ENCODE data around the gene S100A14.

- no peak for TF ChIP-seq CTCF (conservative IDR thresholded peaks at IDR 0.05; ENCODE audit: low read length)
- no peak for TF ChIP-seq EZH2phosphoT487 (IDR thresholded peaks at IDR 0.05; ENCODE audit: borderline replicate concordance, low read depth, low read length)
Observed at GRCh38 chr1:153643100-153643499, 27.0 kb upstream of the S100A14 start.

All from OCI-LY7 (cell line).